Mesodermal cell (in vitro differentiated cells): Measurements from ENCODE around the gene TPM2.
"Not testable (repeated sequence)": the region's sequence is repeated elsewhere in the genome, so short reads cannot be mapped to it uniquely, and the experiment has no call there.

Experiments
- H3K27ac ChIP-seq: 2 replicates; pipeline ENCODE4 v1.7.0; 2013; ENCODE audit warnings: mild to moderate bottlenecking, low read depth, low read length, moderate library complexity; ENCODE audit not compliant: severe bottlenecking
- H3K36me3 ChIP-seq: 2 replicates; pipeline ENCODE4 v1.7.1; 2013; ENCODE audit warnings: mild to moderate bottlenecking, low read length, moderate library complexity; ENCODE audit not compliant: control insufficient read depth, insufficient read depth
- H3K4me1 ChIP-seq: one replicate; pipeline ENCODE4 v1.7.1; 2013; ENCODE audit warnings: mild to moderate bottlenecking, low read length; ENCODE audit not compliant: insufficient read depth, control insufficient read depth, poor library complexity, severe bottlenecking
- H3K4me3 ChIP-seq: 2 replicates; pipeline ENCODE4 v1.7.0; 2013; ENCODE audit warnings: low read length, control low read depth, mild to moderate bottlenecking; ENCODE audit not compliant: insufficient read depth, poor library complexity, severe bottlenecking; ENCODE audit errors: extremely low read depth
- H3K9me3 ChIP-seq: 2 replicates; pipeline ENCODE4 v1.7.1; 2013; ENCODE audit warnings: mild to moderate bottlenecking, low read length, moderate library complexity; ENCODE audit not compliant: control insufficient read depth
- WGBS, 2 experiments: methylation state at CpG; one replicate each; pipeline ENCODE4 v1.1.5; 2013; ENCODE audit warnings: missing lambda C conversion rate in 2 of 2; ENCODE audit not compliant: insufficient coverage in 2 of 2; 5-methylcytosine and 5-hydroxymethylcytosine counted together

Gene TPM2

GRCh38 chr9:35650341-35651158 lies 39.2 kb downstream of the TPM2 start, which contains the start of gene SIT1:
SIT1 (minus strand) TSS chr9:35650931; CDS start chr9:35650853, 78 bp downstream.
- WGBS, 2 experiments: 54 to 78% methylated on average over 4 to 8 of the region's 22 CpGs
- Histone ChIP-seq H3K4me1 (peaks cover 17% of the 10 kb centered on the region), H3K36me3 (no peaks in the 10 kb centered on the region), H3K4me3 (no peak within 1 kb of the TSS), H3K27ac (no peak within 1 kb of the TSS), H3K9me3 (no peaks in the 10 kb centered on the region)

- WGBS, 2 experiments: 94 to 96% methylated on average over 24 of the region's 26 CpGs
- no peaks in the 10 kb centered on the region for H3K36me3 ChIP-seq
- H3K4me1 ChIP-seq: peaks cover 17% of the 10 kb centered on the region
- H3K9me3 ChIP-seq: no peaks in the 10 kb centered on the region
- H3K4me3 ChIP-seq: no peak overlapping the region
- no peak overlapping the region for H3K27ac ChIP-seq
Observed at GRCh38 chr9:35649431-35650340, 40.0 kb downstream of the TPM2 start.

- Histone ChIP-seq H3K4me1 (peaks cover 17% of the 10 kb centered on the region), H3K9me3 (no peaks in the 10 kb centered on the region), H3K36me3 (no peaks in the 10 kb centered on the region), H3K4me3 (peak overlapping the region; percentile 68), H3K27ac (peak overlapping the region; percentile 66)
- WGBS, 2 experiments: 0 to 2% methylated on average over 36 to 47 of the region's 58 CpGs
Observed at GRCh38 chr9:35646533-35647265, 43.0 kb downstream of the TPM2 start.

- no peaks in the 10 kb centered on the region for H3K36me3 ChIP-seq
- no peaks in the 10 kb centered on the region for H3K9me3 ChIP-seq
- H3K4me1 ChIP-seq: peaks cover 17% of the 10 kb centered on the region
- H3K4me3 ChIP-seq: peak overlapping the region; percentile 68
- 3 to 10% methylated on average over 7 to 8 of the region's 11 CpGs for WGBS, 2 experiments
- peak overlapping the region; percentile 66 for H3K27ac ChIP-seq
Observed at GRCh38 chr9:35646153-35646532, 43.6 kb downstream of the TPM2 start.

- H3K4me3 ChIP-seq: peak overlapping the region; percentile 68
- peaks cover 17% of the 10 kb centered on the region for H3K4me1 ChIP-seq
- 52 to 76% methylated on average over 7 to 8 of the region's 10 CpGs for WGBS, 2 experiments
- H3K27ac ChIP-seq: peak overlapping the region; percentile 66
- H3K36me3 ChIP-seq, H3K9me3 ChIP-seq: not testable (repeated sequence)
Observed at GRCh38 chr9:35645736-35646135, 44.0 kb downstream of the TPM2 start.

GRCh38 chr9:35643046-35643445 lies 46.7 kb downstream of the TPM2 start:
- Histone ChIP-seq H3K27ac (no peak overlapping the region), H3K4me1 (no peaks in the 10 kb centered on the region), H3K36me3 (no peaks in the 10 kb centered on the region), H3K4me3 (no peak overlapping the region), H3K9me3 (no peaks in the 10 kb centered on the region)
- WGBS, 2 experiments: 91 to 95% methylated on average over 8 to 12 of the region's 12 CpGs

- H3K9me3 ChIP-seq, H3K27ac ChIP-seq, H3K4me3 ChIP-seq, H3K36me3 ChIP-seq, H3K4me1 ChIP-seq: not testable (repeated sequence)
- no CpG with 5 or more reads among the region's 3 CpGs for WGBS, 2 experiments
Observed at GRCh38 chr9:35641478-35641877, 48.2 kb downstream of the TPM2 start.

GRCh38 chr9:35640431-35640830 lies 49.3 kb downstream of the TPM2 start:
- H3K4me3 ChIP-seq, H3K36me3 ChIP-seq, H3K4me1 ChIP-seq, H3K9me3 ChIP-seq, H3K27ac ChIP-seq: not testable (repeated sequence)
- WGBS, 2 experiments: 96% methylated on average over 10 to 13 of the region's 15 CpGs

- WGBS, 2 experiments: no CpG with 5 or more reads among the region's 1 CpG
- H3K36me3 ChIP-seq: no peaks in the 10 kb centered on the region
- no peak overlapping the region for H3K4me3 ChIP-seq
- no peaks in the 10 kb centered on the region for H3K4me1 ChIP-seq
- H3K27ac ChIP-seq: no peak overlapping the region
- no peaks in the 10 kb centered on the region for H3K9me3 ChIP-seq
Observed at GRCh38 chr9:35639631-35640030, 50.1 kb downstream of the TPM2 start.

GRCh38 chr9:35639225-35639624 lies 50.5 kb downstream of the TPM2 start:
- H3K9me3 ChIP-seq, H3K4me3 ChIP-seq, H3K27ac ChIP-seq, H3K4me1 ChIP-seq, H3K36me3 ChIP-seq: not testable (repeated sequence)
- WGBS, 2 experiments: no CpG with 5 or more reads among the region's 1 CpG
